ENCODE measurements around the gene AXL. TPM values are rescaled to one million over a fixed set of nuclear protein-coding genes. Genes with fewer than 3 reads are reported as not detected.

Gene AXL
- total RNA-seq, 2 donors from 2014 or later: 27.3 to 81.4 TPM

Other genes starting within 250 kb of the AXL start
- not detected for gene CYP2B6, start 227.9 kb upstream of the AXL start, total RNA-seq
- not detected for gene CYP2A13, start 130.8 kb upstream of the AXL start, total RNA-seq
- gene CYP2F1, start 104.8 kb upstream of the AXL start, total RNA-seq: not detected
- 1 to 10 TPM in 1 of 2 donors, under 1 TPM in 1; 0.59 to 1.6 TPM for gene CYP2S1, start 26.0 kb upstream of the AXL start, total RNA-seq
- 100 to 1,000 TPM in 1 of 2 donors, 10 to 100 TPM in 1; 88.8 to 109 TPM for gene HNRNPUL1, start 45.1 kb downstream of the AXL start, total RNA-seq
- 10 to 100 TPM in 1 of 2 donors, 1 to 10 TPM in 1; 8.1 to 16.2 TPM for gene CCDC97, start 90.9 kb downstream of the AXL start, total RNA-seq
- 10 to 100 TPM; 17.6 to 33.7 TPM for gene TGFB1, start 134.7 kb downstream of the AXL start, total RNA-seq
- 1 to 10 TPM; 1.9 to 3.8 TPM for gene B9D2, start 144.9 kb downstream of the AXL start, total RNA-seq
- gene TMEM91, start 157.3 kb downstream of the AXL start, total RNA-seq: 1 to 10 TPM; 5.0 to 8.5 TPM
- 1 to 10 TPM; 8.5 to 9.0 TPM for gene EXOSC5, start 178.1 kb downstream of the AXL start, total RNA-seq
- 10 to 100 TPM; 65.2 to 77.6 TPM for gene BCKDHA, start 178.6 kb downstream of the AXL start, total RNA-seq
- 1 to 10 TPM; 1.9 to 4.5 TPM for gene B3GNT8, start 208.2 kb downstream of the AXL start, total RNA-seq
- 10 to 100 TPM; 63.2 to 88.7 TPM for gene DMAC2, start 220.7 kb downstream of the AXL start, total RNA-seq
- gene ERICH4, start 223.9 kb downstream of the AXL start, total RNA-seq: not detected